HG03159 (cell line): ENCODE measurements around the gene TPST1.
"Not testable (repeated sequence)": the region's sequence is repeated elsewhere in the genome, so short reads cannot be mapped to it uniquely, and the experiment has no call there.

Experiments
- ATAC-seq: cut with Tn5 transposase; IDR thresholded peaks from one replicate; pipeline ENCODE4 v1.9.1; 2021; ENCODE audit warnings: mild to moderate bottlenecking, moderate library complexity; ENCODE audit not compliant: unreplicated experiment

TPST1 gene

GRCh38 chr7:66324985-66325384 lies 119.9 kb downstream of the TPST1 start:
- not testable (repeated sequence) for ATAC-seq

DNA sequence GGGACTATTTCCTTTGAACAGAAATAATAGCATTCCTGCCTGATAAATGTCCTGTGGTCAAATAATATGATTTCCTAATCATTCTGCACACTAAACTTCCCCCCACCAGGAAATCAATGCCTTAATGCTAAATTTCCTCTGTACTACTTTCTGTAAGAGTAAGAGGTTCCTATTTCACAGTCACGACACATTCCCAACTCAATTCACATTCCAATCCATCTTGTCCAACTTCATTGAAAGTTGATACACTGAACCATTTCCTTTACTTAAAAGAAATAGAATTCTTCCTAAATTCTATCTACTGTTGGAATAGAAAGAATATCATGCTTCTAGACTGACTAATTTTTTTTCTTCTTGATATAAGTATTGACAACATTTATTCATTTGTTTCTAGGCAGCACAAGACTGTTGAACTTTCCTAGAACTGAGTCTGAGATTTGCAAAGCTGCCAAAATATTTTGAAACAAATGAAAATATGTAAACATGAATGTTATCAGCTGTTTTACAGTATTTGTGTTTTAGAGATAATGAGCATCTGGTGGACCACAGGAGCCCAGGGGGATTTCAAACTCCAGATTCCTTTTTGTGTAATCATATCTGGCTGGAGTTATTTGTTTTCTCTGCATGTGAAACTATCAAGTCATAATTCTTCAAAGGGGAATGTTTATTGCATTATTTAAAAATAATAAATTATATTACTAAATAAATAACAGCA lies 121.5 kb downstream of the TPST1 start:
- no peak for ATAC-seq

- ATAC-seq, result no peak
Observed at GRCh38 chr7:66330961-66331360, 125.8 kb downstream of the TPST1 start.

DNA sequence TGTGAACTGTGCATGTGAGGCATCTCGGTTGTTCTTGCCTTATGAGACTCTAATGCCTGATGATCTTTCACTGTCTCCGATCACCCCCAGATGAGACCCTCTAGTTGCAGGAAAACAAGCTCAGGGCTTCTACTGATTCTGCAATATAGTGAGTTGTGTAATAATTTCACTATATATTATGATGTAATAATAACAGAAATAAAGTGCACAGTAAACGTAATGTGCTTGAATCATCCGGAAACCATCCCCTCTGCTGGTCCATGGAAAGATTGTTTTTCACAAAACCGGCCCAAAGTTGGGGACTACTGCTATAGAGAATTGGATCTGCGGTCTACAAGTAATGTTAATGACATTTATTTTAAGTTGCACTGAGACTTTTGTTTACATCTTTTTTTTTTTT lies 126.7 kb downstream of the TPST1 start:
- no peak for ATAC-seq

GRCh38 chr7:66333443-66333842 lies 128.3 kb downstream of the TPST1 start:
- ATAC-seq, result no peak

DNA sequence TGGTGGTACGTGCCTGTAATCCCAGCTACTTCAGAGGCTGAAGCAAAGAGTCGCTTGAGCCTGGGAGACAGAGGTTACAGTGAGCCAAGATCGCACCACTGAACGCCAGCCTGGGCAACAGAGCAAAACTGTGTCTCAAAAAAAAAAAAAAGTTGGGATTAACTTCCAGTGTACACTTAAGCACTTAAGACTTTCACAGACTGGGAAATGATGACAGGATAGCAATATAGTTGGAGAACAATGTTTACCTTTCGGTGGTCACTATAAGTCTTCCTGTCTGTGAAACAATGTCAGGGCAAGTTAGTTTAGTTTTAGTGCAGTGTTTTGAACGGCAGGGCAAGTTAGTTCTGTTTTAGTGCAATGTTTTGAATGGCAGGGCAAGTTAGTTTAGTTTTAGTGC lies 130.2 kb downstream of the TPST1 start:
- ATAC-seq, result no peak

GRCh38 chr7:66336760-66337159 lies 131.6 kb downstream of the TPST1 start:
- ATAC-seq, result no peak

DNA sequence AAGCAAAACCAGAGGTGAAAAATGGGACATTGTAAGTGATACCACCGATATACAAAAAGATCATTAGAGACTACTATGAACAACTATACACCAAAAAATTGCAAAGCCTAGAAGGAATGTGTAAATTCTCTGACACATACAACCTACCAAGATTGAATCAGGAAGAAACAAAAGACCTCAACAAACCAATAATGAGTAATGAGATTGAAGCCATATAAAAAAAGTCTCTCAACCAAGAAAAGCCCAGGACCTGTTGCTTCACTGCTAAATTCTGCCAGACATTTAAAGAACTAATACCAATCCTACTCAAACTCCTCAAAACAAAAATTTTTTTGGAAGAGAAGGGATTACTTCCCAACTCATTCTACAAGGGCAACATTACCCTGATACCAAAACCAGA lies 134.0 kb downstream of the TPST1 start:
- no peak for ATAC-seq

DNA sequence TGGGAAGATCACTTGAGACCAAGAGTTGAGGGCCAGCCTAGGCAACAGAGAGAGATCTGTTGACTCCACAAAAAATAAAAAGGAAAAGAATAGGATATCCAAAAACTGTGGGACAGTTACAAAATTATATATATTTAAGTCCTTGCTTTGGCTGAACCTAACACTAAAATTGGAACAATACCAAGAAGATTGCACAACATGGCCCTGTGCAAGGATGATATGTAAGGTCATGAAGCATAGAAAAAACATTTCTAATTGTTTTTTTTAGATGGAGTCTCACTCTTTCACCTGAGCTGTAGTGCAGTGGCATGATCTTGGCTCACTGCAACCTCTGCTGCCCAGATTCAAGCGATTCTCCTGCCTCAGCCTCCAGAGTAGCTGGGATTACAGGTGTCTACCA lies 139.0 kb downstream of the TPST1 start:
- no peak for ATAC-seq

DNA sequence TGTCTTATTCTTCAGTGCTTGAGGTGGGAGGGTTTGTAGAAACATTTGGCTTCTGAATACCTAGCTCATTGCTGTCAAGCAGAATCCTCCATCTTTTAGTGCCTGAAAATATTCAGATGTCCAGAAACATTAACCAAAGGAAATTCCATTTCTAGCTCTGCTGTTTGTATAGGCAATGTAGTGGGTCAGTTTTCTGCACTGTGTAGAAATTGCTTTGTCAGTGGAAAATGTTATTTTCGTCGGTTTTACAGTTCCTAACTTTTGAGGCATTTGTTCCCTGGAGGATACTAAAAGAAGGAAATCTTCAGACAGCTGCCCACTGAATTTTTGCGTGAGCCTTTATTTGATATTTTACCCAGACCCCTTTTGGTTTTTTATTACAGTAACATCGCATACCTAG lies 143.4 kb downstream of the TPST1 start:
- ATAC-seq, result no peak

DNA sequence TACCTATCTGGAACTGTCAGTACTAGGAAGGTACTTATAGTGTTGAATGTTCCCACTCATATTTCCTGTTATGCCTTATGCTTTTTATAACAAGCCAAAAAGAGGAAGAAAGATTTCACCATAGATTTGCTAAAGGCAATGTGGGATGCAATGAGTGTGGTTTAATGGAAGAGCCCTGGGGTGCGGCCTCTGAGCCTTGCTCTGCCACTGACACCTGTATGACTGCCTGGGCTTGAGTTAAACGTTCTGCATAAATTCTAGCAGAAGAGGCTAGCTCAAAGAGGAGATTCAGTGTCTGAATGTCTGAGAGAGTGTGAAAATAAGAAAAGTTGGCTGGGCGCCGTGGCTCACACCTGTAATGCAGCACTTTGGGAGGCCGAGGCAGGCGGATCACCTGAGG lies 143.8 kb downstream of the TPST1 start:
- ATAC-seq, result no peak

DNA sequence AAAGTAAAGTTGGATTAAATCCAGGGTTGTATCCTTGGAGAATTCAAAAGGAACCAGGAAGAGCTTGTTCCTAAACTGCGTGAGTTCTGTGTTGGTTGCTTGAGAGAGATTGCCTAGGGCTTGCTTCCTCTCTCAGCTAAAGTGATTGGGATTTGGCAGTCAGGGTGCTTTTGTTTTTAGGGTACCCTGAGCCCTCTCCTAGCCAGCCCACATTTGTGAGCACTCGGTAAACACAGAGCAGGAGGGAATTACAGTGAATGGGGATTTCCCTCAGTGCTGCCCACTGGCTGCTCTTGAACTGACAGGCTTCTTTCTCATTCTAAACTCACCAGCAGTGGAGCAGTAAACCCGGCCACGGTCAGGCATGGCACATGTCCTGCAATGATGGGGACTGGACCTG lies 146.9 kb downstream of the TPST1 start:
- ATAC-seq, result no peak

DNA sequence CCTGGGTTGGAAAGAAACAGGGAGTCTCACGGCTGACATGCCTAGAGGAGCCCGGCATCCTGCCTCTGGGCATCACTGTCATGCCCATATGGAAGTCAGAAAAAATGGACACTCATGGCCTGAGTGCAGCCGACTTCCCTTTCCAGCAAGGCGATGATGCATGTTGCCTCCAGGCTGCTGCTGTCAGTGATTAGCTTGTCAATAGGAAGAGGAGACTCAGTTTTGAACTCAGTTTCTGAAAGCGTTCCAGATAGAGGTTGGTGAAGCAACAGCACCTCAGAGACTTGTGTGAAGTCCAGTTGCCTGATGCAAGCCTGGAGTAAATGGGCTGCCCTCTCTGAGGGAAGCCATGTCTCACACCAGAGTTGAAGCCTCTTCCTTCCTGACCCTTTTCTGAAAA lies 148.4 kb downstream of the TPST1 start:
- ATAC-seq, result no peak

DNA sequence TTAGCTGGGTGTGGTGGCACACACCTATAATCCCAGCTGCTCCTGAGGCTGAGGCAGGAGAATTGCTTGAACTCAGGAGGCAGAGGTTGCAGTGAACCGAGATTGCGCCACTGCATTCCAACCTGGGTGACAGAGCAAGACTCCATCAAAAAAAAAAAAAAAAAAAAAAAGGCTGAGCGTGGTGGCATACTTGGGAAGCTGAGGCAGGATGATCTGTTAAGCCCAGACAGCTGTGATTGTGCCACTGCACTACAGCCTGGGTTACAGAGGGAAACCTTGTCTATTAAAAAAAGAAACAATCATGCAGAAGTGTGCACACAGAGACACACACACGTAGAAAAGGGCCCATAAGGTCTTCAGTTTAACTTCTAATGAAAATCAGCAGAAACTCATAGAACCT lies 150.6 kb downstream of the TPST1 start:
- no peak for ATAC-seq

- ATAC-seq, result no peak
Observed at GRCh38 chr7:66356277-66356721, 151.2 kb downstream of the TPST1 start.

GRCh38 chr7:66357087-66357486 lies 152.0 kb downstream of the TPST1 start:
- no peak for ATAC-seq

GRCh38 chr7:66359656-66360211 lies 154.6 kb downstream of the TPST1 start:
- ATAC-seq, result no peak

GRCh38 chr7:66362136-66362535 lies 157.0 kb downstream of the TPST1 start:
- no peak for ATAC-seq

DNA sequence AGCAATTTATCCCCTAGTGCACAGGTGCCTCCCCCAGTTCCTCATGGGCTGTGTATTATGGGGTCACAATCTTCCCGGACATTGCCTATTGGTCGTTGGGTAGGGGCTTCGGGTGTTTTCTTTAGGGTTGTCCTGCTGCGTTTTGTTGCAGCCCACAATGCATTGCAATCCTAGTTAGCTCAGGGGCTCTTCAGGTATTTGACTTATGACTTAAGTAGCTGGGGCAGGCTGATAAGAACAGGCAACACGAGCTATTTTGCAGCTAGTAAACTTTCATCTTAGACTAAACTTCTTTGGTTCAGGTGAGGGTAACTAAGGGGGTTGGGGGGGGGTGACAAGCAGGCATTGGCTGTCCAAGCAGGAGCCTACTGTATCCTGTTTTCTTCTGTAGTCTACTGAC lies 158.5 kb downstream of the TPST1 start:
- no peak for ATAC-seq

DNA sequence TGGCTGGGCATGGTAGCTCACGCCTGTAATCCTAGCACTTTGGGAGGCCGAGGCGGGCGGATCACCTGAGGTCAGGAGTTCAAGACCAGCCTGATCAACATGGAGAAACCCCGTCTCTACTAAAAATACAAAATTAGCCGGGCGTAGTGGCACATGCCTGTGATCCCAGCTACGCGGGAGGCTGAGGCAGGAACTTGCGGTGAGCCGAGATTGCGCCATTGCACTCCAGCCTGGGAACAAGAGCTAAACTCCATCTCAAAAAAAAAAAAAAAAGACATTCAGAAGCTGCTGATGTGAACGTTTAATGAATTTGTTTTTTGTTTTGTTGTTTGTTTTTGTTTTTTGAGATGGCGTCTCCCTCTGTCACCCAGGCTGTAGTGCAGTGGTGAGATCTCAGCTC lies 159.9 kb downstream of the TPST1 start:
- not testable (repeated sequence) for ATAC-seq

- no peak for ATAC-seq
Observed at GRCh38 chr7:66371096-66371824, 166.1 kb downstream of the TPST1 start.

- not testable (repeated sequence) for ATAC-seq
Observed at GRCh38 chr7:66374141-66374840, 169.2 kb downstream of the TPST1 start.
